H1 (cell line): ENCODE data around the gene TXNRD3. TPM values are rescaled to one million over a fixed set of nuclear protein-coding genes. Genes with fewer than 3 reads are reported as not detected.

Experiments used
- CBX5 ChIP-seq: fragments of 300-800, 300-1000 bp; sonication (generic); IDR thresholded peaks from 2 replicates; pipeline ENCODE4 v1.7.1; 2016; ENCODE audit warnings: antibody characterized with exemption, low read length, low read depth
- CREB1 ChIP-seq: IDR thresholded peaks from 2 replicates; pipeline ENCODE4 v1.6.1; 2012; ENCODE audit warnings: inconsistent platforms
- RBBP5 ChIP-seq: IDR thresholded peaks from 2 replicates; pipeline ENCODE4 v1.7.1; 2012; ENCODE audit warnings: low read depth, mild to moderate bottlenecking, inconsistent platforms, low read length, moderate library complexity, borderline replicate concordance
- ZNF274 ChIP-seq: IDR thresholded peaks from 2 replicates; pipeline ENCODE4 v1.7.0; 2012; ENCODE audit warnings: low read length, borderline replicate concordance; ENCODE audit errors: extremely low read depth
- polyA plus RNA-seq, 7 experiments: library from polyadenylated mRNA; depleted of rRNA in 3 of 7; stranded (reverse) in 5 of 7; unstranded in 2 of 7; fragments of >200 nt in 5 of 7; fragments of 200-250 nt in 2 of 7; gene quantifications; 1 replicate in 5 of 7; 2 replicates in 1 of 7; 4 replicates in 1 of 7; pipeline versions ENCODE4 v1.2.1 to v1.2.3, GENCODE V29; 2011 to 2013; ENCODE audit warnings: missing spikeins in 2 of 7, mixed read lengths in 2 of 7
- total RNA-seq: library from RNA; stranded (reverse); fragmentation: NEBNext Ultra II Directional; extraction: Animal tissue kit (Norgen Biotek cat#: 25700); gene quantifications from 2 replicates; pipeline ENCODE4 v1.2.1, GENCODE V29; 2021
- TF ChIP-seq, protein P1 (sequence below): IDR thresholded peaks from 2 replicates; pipeline ENCODE4 v1.6.1; 2012; ENCODE audit warnings: inconsistent platforms

TXNRD3 gene
- total and polyA plus RNA-seq, 2 of the 8 experiments (the other 6 are each of a cell fraction or from before 2014, with no cell fraction given): 3.4 to 4.3 TPM

DNA sequence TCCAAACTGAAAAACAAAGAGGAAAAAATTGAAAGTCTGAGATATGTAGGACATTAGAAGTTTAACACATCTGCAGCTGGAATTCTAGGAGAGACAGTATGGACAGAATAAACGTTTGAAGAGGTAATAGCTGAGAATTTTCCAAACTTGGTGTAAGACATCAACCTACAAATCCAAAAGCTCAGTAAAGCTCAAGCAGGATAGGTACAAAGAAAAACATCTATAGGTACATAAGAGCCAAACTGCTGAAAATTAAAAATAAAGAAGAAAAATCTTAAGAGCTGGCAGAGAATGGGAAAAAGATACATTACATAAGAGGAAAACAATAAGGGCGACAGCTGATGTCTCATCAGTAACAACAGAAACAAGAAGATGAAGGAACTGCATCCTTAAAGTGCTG lies 73.4 kb downstream of the TXNRD3 start (continued):
- TF ChIP-seq ZNF274 (no peak), RBBP5 (no peak), CREB1 (no peak), CBX5 (no peak)
- TF ChIP-seq, protein P1, sequence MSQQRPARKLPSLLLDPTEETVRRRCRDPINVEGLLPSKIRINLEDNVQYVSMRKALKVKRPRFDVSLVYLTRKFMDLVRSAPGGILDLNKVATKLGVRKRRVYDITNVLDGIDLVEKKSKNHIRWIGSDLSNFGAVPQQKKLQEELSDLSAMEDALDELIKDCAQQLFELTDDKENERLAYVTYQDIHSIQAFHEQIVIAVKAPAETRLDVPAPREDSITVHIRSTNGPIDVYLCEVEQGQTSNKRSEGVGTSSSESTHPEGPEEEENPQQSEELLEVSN: no peak
